Esophagus squamous epithelium (tissue), 5 donors: ENCODE data around the gene UBE2Q2. TPM values are rescaled to one million over a fixed set of nuclear protein-coding genes. Genes with fewer than 3 reads are reported as not detected.
"Not testable (repeated sequence)": the region's sequence is repeated elsewhere in the genome, so short reads cannot be mapped to it uniquely, and the experiment has no call there.

Source experiments
- DNase-seq: peaks from one replicate; lab custom pipeline; 2025; lab: John Stamatoyannopoulos, UW
- H3K27ac ChIP-seq, 4 donors: fragments of 200-600 bp; sonication (generic); one replicate each; pipeline ENCODE4 v1.5.1; 2016 to 2019; ENCODE audit warnings: mild to moderate bottlenecking in 1 of 4
- H3K27me3 ChIP-seq, 4 donors: fragments of 200-600 bp; sonication (generic); 1 replicate in 3 of 4; 2 replicates in 1 of 4; pipeline versions ENCODE4 v1.5.1 to v1.6.0; 2017 to 2021; ENCODE audit warnings: antibody characterized with exemption in 1 of 4
- H3K36me3 ChIP-seq, 3 donors: fragments of 200-600 bp; sonication (generic); one replicate each; pipeline ENCODE4 v1.5.1; 2016 to 2019
- H3K4me1 ChIP-seq, 3 donors: fragments of 200-600 bp; sonication (generic); one replicate each; pipeline ENCODE4 v1.5.1; 2017 to 2019
- H3K4me3 ChIP-seq, 4 donors: fragments of 200-600 bp; sonication (generic); 1 replicate in 3 of 4; 2 replicates in 1 of 4; pipeline ENCODE4 v1.5.1; 2016 to 2019; ENCODE audit warnings: mild to moderate bottlenecking in 2 of 4, moderate library complexity in 1 of 4
- H3K9me3 ChIP-seq, 3 donors: fragments of 200-600 bp; sonication (generic); one replicate each; pipeline ENCODE4 v1.5.1; 2016 to 2019
- CTCF ChIP-seq, 6 experiments: fragments of 450-650 bp in 4 of 6; fragments of 200-600 bp in 2 of 6; sonication (generic) in 2 of 6; IDR thresholded peaks; one replicate each; pipeline ENCODE4 v1.5.1; 2016 to 2019; ENCODE audit warnings: antibody characterized with exemption in 6 of 6, mild to moderate bottlenecking in 4 of 6, moderate library complexity in 4 of 6
- POLR2A ChIP-seq, 4 donors: fragments of 450-650 bp; IDR thresholded peaks; one replicate each; pipeline ENCODE4 v1.6.1; 2017; ENCODE audit warnings: antibody characterized with exemption in 4 of 4, mild to moderate bottlenecking in 4 of 4, moderate library complexity in 3 of 4
- WGBS, 2 donors: methylation state at CpG; one replicate each; pipeline ENCODE4 v1.1.5; 2018; 5-methylcytosine and 5-hydroxymethylcytosine counted together
- intact Hi-C: fragments of 100-400 bp; cut with DNase I; formaldehyde crosslinking; loops from one replicate; pipeline ENCODE4 v1.15.0; 2022
- total RNA-seq, 4 donors: library from RNA; depleted of rRNA; stranded (reverse); fragments of >200 nt; gene quantifications; one replicate each; pipeline ENCODE4 v1.1.0, GENCODE V29; 2016
- donor health status: DM: yes; HTN: yes; CAD: no.

Gene UBE2Q2
- total RNA-seq, 4 donors from 2014 or later, result 9.1 to 40.2 (median 25.6) TPM

DNA sequence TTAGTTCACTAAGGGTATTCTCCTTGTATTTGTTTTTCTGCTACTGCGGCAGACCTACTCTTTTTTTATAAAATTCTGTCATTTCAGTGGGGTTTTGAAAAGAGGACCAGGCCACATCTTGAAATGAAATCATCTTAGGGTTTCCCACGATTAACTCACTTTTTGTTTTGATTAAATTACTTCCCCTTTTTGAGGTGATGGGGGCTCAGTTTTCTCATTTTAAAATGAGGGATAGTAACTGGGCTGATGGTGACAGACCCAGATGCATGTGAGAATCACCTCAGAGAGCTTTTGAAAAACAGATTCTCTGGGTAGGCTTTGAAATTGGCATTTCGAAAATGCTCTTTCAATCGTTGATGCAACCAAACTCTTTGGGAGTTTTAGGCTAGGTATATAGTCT, 24.2 kb downstream of the UBE2Q2 start:
- intact Hi-C loops, result no loop called here
- Histone ChIP-seq H3K9me3 (no peaks in the 10 kb centered on the region), H3K4me1 (no peaks in the 10 kb centered on the region), H3K27ac (no peak overlapping the region), H3K36me3 (peaks cover 0 to 28% (median 0%) of the 10 kb centered on the region in 3 donors), H3K27me3 (no peaks in the 10 kb centered on the region), H3K4me3 (no peak overlapping the region)
- no peak for DNase-seq
- 71 to 76% methylated on average over 4 of the region's 4 CpGs for WGBS, 2 donors
- TF ChIP-seq CTCF (IDR thresholded peaks at IDR 0.05), result no peak
- no peak for TF ChIP-seq POLR2A (IDR thresholded peaks at IDR 0.05)

DNA sequence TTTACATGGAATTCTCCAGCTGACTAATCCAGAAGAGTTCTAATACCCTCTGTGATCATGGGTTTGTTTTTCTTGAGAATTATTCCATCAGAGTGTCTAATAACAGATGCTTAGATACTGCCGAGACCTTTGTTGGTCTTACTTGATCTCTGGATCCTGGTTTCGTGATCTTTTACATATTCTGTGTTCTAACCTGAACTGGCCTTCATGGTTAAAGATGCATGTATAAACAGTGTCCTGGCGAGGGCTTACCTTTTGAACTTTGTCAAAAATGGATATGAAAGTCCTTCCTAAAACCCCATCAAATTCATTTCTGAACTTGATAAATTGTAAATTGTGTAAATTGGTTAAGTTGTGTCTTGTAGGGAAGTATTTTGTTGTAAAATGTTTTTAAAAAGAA, 24.8 kb downstream of the UBE2Q2 start:
- TF ChIP-seq CTCF (IDR thresholded peaks at IDR 0.05) (no peak), POLR2A (IDR thresholded peaks at IDR 0.05) (no peak)
- Histone ChIP-seq H3K9me3 (no peaks in the 10 kb centered on the region), H3K4me1 (no peaks in the 10 kb centered on the region), H3K27me3 (no peaks in the 10 kb centered on the region), H3K4me3 (no peak overlapping the region), H3K36me3 (peaks cover 0 to 29% (median 0%) of the 10 kb centered on the region in 3 donors), H3K27ac (no peak overlapping the region)
- no peak for DNase-seq
- intact Hi-C loops, result no loop called here
- 84 to 86% methylated on average over 3 of the region's 3 CpGs for WGBS, 2 donors

DNA sequence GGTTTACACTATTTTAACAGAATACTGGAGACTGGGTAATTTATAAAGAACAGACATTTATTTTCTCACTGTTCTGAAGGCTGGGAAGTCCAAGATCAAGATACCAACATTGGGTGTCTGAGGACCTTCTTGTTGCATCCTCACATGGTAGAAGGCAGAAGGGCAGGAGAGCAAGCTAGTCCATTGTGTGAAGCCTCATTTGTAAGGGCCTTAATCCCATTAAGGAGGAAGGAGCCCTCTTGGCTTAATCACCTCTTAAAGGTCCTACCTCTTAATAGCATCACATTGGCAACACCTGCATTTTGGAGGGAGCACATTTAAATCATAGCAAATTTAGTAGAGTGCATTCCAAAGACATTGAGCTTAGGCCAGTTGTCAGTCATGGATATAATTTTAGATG, 26.2 kb downstream of the UBE2Q2 start:
- DNase-seq, result no peak
- H3K27me3 ChIP-seq, result no peaks in the 10 kb centered on the region
- no peaks in the 10 kb centered on the region for H3K4me1 ChIP-seq
- H3K9me3 ChIP-seq, result no peaks in the 10 kb centered on the region
- no peak for TF ChIP-seq POLR2A (IDR thresholded peaks at IDR 0.05)
- TF ChIP-seq CTCF (IDR thresholded peaks at IDR 0.05), result no peak
- H3K36me3 ChIP-seq, result peaks cover 5 to 35% (median 9%) of the 10 kb centered on the region in 3 donors
- intact Hi-C loops, result no loop called here
- no peak overlapping the region for H3K4me3 ChIP-seq
- no peak overlapping the region for H3K27ac ChIP-seq

DNA sequence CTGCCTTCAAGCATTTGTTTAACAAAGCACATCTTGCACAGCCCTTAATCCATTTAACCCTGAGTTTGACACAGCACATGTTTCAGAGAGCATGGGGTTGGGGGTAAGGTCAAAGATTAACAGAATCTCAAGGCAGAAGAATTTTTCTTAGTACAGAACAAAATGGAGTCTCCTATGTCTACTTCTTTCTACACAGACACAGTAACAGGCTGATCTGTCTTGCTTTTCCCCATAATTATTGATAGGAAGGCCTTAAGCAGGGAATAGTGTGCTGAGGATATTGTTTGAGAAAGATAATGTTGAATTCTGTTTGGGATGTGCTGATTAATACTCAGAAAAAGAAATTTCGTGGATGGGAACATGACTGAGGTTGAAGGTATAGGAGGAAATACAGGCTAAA, 28.3 kb downstream of the UBE2Q2 start:
- H3K27me3 ChIP-seq, H3K9me3 ChIP-seq, H3K4me1 ChIP-seq, intact Hi-C loops, DNase-seq, H3K4me3 ChIP-seq, H3K27ac ChIP-seq: not testable (repeated sequence)
- peaks cover 5 to 57% (median 9%) of the 10 kb centered on the region in 3 donors for H3K36me3 ChIP-seq
- WGBS, 2 donors, result 70 to 88% methylated on average over 1 of the region's 1 CpG

DNA sequence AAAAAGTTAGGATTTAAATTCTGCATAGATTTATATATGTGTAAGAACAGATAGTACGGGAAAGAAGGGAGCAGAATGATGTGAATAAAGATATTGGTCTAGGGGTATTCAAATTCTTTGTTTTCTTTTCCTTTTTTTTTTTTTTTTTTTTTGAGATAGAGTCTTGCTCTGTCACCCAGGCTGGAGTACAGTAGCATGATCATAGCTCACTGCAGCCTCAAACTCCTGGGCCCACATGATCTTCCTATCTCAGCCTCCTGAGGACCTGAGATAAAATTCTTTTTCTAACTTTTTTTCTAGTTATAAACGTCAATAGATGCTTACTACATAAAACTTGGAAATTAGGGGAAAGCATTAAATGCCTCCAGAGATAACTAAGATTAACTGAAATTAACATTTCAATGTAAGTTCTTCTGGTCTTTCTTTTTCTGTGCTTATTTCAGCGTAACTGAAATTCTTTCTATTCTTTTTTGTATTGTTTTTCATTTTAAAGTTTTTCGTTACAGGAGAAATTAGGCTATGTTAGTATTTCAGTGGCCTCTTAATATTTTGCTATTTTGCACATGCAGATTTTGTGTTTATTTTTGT, 29.2 kb downstream of the UBE2Q2 start:
- H3K36me3 ChIP-seq, result peaks cover 5 to 63% (median 9%) of the 10 kb centered on the region in 3 donors
- 79 to 86% methylated on average over 4 of the region's 4 CpGs for WGBS, 2 donors
- no peaks in the 10 kb centered on the region for H3K4me1 ChIP-seq
- DNase-seq, result no peak
- intact Hi-C loops, result no loop called here
- no peak overlapping the region for H3K27ac ChIP-seq
- H3K27me3 ChIP-seq, result no peaks in the 10 kb centered on the region
- no peaks in the 10 kb centered on the region for H3K9me3 ChIP-seq
- no peak overlapping the region for H3K4me3 ChIP-seq
- no peak for TF ChIP-seq CTCF (IDR thresholded peaks at IDR 0.05)

DNA sequence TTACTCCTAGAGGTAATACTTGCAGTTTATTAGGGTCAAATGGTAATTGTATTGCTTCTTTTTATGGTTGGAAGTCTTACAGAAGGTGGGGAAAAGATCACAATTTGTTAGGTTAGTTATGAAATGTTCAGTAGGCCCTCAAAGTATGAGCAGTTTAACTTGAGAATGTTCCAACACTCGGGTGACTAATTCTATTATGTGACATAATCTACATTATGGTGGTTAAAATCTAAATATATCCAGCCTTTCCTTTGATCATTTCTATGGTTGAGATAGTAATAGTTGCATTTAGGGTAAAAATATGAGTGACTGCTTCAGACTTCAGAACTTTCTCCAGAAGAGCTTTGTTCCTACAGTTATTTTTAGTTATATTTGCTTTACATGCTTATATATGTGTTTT, 40.8 kb downstream of the UBE2Q2 start:
- H3K27ac ChIP-seq, result no peak overlapping the region
- H3K4me3 ChIP-seq, result no peak overlapping the region
- H3K9me3 ChIP-seq, result no peaks in the 10 kb centered on the region
- intact Hi-C loops, result no loop called here
- 36 to 48% methylated on average over 1 of the region's 1 CpG for WGBS, 2 donors
- H3K27me3 ChIP-seq, result no peaks in the 10 kb centered on the region
- peaks cover 0 to 63% (median 0%) of the 10 kb centered on the region in 3 donors for H3K36me3 ChIP-seq
- H3K4me1 ChIP-seq, result no peaks in the 10 kb centered on the region
- no peak for TF ChIP-seq POLR2A (IDR thresholded peaks at IDR 0.05)
- no peak for TF ChIP-seq CTCF (IDR thresholded peaks at IDR 0.05)
- DNase-seq, result no peak
